ENCODE measurements around the gene KAZN. TPM values are rescaled to one million over a fixed set of nuclear protein-coding genes. Genes with fewer than 3 reads are reported as not detected.

Gene KAZN
- total and polyA plus RNA-seq, 11 donors = 0.65 to 6.5 (median 2.3) TPM

GRCh38 chr1:14598007-14598497, 433 bp upstream of the KAZN start:
- TF ChIP-seq CTCF (IDR thresholded peaks at IDR 0.05) (no peak), POLR2A (IDR thresholded peaks at IDR 0.05) (no peak)
- ATAC-seq (peak in 2 of 4 donors; percentile 28 to 51), DNase-seq (no peak)
- Histone ChIP-seq H3K27me3 (peaks cover 19 to 96% (median 60%) of the 10 kb centered on the region in 9 donors), H3K9me3 (no peaks in the 10 kb centered on the region), H3K36me3 (no peaks in the 10 kb centered on the region), H3K4me3 (peak overlapping the region; percentile 23 to 56 (median 42)), H3K27ac (no peak overlapping the region), H3K4me1 (peaks cover 0 to 18% (median 5%) of the 10 kb centered on the region in 12 donors)
- 1 to 3% (median 3%) methylated on average over 15 to 26 of the region's 26 CpGs for WGBS, 4 donors
- intact Hi-C loops (cut with DNase I) = no loop called here

GRCh38 chr1:14599183-14599791, 802 bp downstream of the KAZN start:
- H3K4me1 ChIP-seq = peaks cover 0 to 18% (median 5%) of the 10 kb centered on the region in 12 donors
- peak overlapping the region in 1 of 12 donors; percentile 24 for H3K27ac ChIP-seq
- no peaks in the 10 kb centered on the region for H3K9me3 ChIP-seq
- intact Hi-C loops (cut with DNase I) = no loop called here
- peaks cover 20 to 98% (median 61%) of the 10 kb centered on the region in 9 donors for H3K27me3 ChIP-seq
- DNase-seq (peak in 1 of 5 donors; percentile 27), ATAC-seq (peak in 2 of 4 donors; percentile 15 to 37)
- peak overlapping the region; percentile 23 to 56 (median 42) for H3K4me3 ChIP-seq
- TF ChIP-seq CTCF (IDR thresholded peaks at IDR 0.05) (no peak), POLR2A (IDR thresholded peaks at IDR 0.05) (no peak)
- H3K36me3 ChIP-seq = no peaks in the 10 kb centered on the region
- 0 to 2% (median 1%) methylated on average over 15 to 43 of the region's 43 CpGs for WGBS, 4 donors

- Histone ChIP-seq H3K27ac (no peak overlapping the region), H3K9me3 (no peaks in the 10 kb centered on the region), H3K27me3 (peaks cover 20 to 95% (median 58%) of the 10 kb centered on the region in 9 donors), H3K4me1 (peaks cover 0 to 18% (median 5%) of the 10 kb centered on the region in 12 donors), H3K36me3 (no peaks in the 10 kb centered on the region), H3K4me3 (peak overlapping the region in 6 of 12 donors; percentile 41 to 56 (median 46))
- DNase-seq (no peak), ATAC-seq (no peak)
- TF ChIP-seq POLR2A (IDR thresholded peaks at IDR 0.05) (no peak), CTCF (IDR thresholded peaks at IDR 0.05) (no peak)
- intact Hi-C loops (cut with DNase I) = no loop called here
- WGBS, 4 donors = 28 to 39% (median 35%) methylated on average over 6 of the region's 6 CpGs
Measured at GRCh38 chr1:14599800-14600199, 1.3 kb downstream of the KAZN start.

GRCh38 chr1:14600405-14601112, 2.1 kb downstream of the KAZN start:
- H3K4me3 ChIP-seq = no peak overlapping the region
- no peak for ATAC-seq
- H3K4me1 ChIP-seq = peaks cover 0 to 18% (median 5%) of the 10 kb centered on the region in 12 donors
- H3K9me3 ChIP-seq = no peaks in the 10 kb centered on the region
- intact Hi-C loops (cut with DNase I) = no loop called here
- no peaks in the 10 kb centered on the region for H3K36me3 ChIP-seq
- TF ChIP-seq CTCF (IDR thresholded peaks at IDR 0.05) = no peak
- no peak for TF ChIP-seq POLR2A (IDR thresholded peaks at IDR 0.05)
- no peak overlapping the region for H3K27ac ChIP-seq
- DNase-seq = no peak
- H3K27me3 ChIP-seq = peaks cover 20 to 97% (median 58%) of the 10 kb centered on the region in 9 donors
- WGBS, 4 donors = 39 to 52% (median 46%) methylated on average over 12 of the region's 12 CpGs
